Retinal pigment epithelial cell (primary cell): ENCODE data around the gene ERBB3.

Source experiments
- DNase-seq: peaks from one replicate; pipeline ENCODE4 v3.0.0-alpha.2; 2010; ENCODE audit warnings: low read depth
- H3K4me3 ChIP-seq: 2 replicates; pipeline ENCODE4 v1.5.1; 2011; ENCODE audit warnings: mild to moderate bottlenecking, low read length, control low read depth, moderate library complexity
- CTCF ChIP-seq: conservative IDR thresholded peaks from 2 replicates; pipeline ENCODE4 v1.5.1; 2011; ENCODE audit warnings: low read depth, low read length, control low read depth, inconsistent platforms

ERBB3 gene

GRCh38 chr12:56130876-56131275 lies 50.9 kb downstream of the ERBB3 start:
- TF ChIP-seq CTCF: no peak
- H3K4me3 ChIP-seq: no peak overlapping the region
- no peak for DNase-seq

- H3K4me3 ChIP-seq: no peak overlapping the region
- no peak for DNase-seq
- no peak for TF ChIP-seq CTCF
Observed at GRCh38 chr12:56134897-56135296, 54.9 kb downstream of the ERBB3 start.

GRCh38 chr12:56137853-56138571 lies 58.0 kb downstream of the ERBB3 start:
- no peak for TF ChIP-seq CTCF
- H3K4me3 ChIP-seq: no peak overlapping the region
- DNase-seq: no peak

GRCh38 chr12:56141946-56142784 lies 62.2 kb downstream of the ERBB3 start:
- DNase-seq: no peak
- H3K4me3 ChIP-seq: no peak overlapping the region
- no peak for TF ChIP-seq CTCF

GRCh38 chr12:56143217-56143616 lies 63.3 kb downstream of the ERBB3 start:
- no peak for TF ChIP-seq CTCF
- no peak for DNase-seq
- no peak overlapping the region for H3K4me3 ChIP-seq

- DNase-seq: no peak
- TF ChIP-seq CTCF: no peak
Observed at GRCh38 chr12:56143870-56144269, 63.9 kb downstream of the ERBB3 start.

More at GRCh38 chr12:56143870-56144269, 63.9 kb downstream of the ERBB3 start:
- H3K4me3 ChIP-seq: no peak overlapping the region
